ENCODE measurements around the gene HECTD4.
"Not testable (repeated sequence)": the region's sequence is repeated elsewhere in the genome, so short reads cannot be mapped to it uniquely, and the experiment has no call there.

The HECTD4 gene

DNA sequence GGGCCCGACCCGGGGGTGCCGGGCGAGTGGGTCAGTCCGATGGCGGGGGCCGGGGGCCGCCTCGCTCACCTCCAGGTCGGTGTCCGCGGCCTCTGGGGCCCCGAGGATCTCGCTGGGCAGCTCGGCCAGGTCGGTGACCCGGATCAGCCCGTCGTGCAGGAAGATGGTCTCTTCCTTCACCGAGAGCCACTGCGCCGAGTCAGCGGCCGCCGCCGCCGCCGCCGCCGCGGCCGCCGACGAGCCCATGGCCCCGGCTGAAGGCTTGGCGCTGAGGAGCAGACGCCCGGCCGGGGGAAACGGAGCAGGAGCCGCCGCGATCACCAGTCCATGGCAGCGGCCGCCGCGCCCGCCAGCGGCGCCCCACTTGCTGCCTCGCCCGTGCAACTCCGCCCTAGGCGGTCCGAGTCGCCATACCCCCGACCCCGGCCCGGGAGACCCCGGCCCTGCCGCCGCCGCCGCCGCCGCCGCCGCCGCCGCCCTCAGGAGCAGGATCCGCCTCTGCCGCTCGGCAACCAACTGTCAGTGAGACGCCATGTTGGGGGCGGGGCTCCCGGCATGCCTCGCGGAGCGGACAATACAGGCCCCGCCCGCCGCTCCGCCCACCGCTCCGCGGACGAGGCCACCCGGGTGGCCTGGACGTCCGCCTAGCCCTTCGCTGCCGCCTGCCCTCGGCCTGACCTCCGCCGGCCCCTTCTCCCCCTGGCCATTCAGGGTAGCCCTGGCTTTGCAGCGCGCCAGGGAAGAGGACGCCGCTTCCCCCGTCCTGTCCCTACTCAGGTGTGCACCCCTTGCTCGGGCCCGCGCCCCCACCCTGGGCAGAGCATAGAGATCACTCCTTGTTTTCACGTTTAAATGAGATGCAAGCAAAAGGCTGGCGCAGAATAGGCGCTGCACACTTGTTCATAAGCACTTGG, at the start of gene HECTD4:
HECTD4 (minus strand) TSS at position 549 of the 914 bp plus-strand sequence; CDS start at position 246, 303 bp downstream.
- peak; percentile 96 for DNase-seq

DNA sequence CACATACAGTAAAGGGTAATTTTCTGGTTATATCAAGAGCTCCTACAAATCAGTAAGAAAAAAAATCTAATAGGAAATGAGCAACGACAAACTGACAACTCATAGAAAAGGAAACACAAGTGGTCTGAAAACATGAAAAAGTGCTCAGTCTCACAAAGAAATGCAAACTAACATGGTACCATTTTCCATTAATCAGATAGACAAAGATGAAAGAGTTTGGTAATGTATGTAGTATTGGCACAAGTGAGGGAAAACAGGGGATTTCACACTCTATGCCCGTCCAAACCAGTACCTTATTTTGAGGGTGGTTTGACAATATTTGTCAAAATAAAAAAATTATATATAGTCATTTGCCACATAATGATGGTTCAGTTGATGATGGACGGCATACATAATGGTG, 49.7 kb upstream of the HECTD4 start:
- DNase-seq: no peak

DNA sequence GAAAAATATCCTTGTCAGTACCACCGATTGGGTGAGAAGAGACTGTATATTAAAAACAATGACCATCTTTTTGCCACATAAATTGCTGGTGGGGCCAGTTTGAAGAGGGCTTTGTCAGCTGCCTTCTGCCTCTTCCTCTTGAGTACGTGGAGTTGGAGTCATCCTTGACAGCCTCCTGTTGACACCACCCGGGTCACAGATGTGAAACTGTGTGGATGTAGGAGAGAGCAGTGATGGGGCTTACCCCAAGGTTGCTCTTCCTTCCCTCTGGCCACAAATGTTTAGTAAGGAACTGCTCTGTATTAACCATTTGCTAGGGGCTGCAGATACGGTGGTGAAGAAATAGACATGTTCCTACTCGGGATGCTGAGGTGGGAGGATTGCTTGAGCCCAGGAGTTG, 48.7 kb upstream of the HECTD4 start:
- no peak for DNase-seq

GRCh38 chr12:112427760-112428159, 45.5 kb upstream of the HECTD4 start:
- DNase-seq: no peak

- DNase-seq: no peak
These were observed 43.6 kb upstream of the HECTD4 start for GRCh38 chr12:112425582-112426382.

GRCh38 chr12:112424126-112424525, 41.9 kb upstream of the HECTD4 start:
- no peak for DNase-seq

GRCh38 chr12:112422531-112422930, 40.3 kb upstream of the HECTD4 start:
- no peak for DNase-seq

- DNase-seq: no peak
These were observed 39.1 kb upstream of the HECTD4 start for GRCh38 chr12:112421363-112421762.

DNA sequence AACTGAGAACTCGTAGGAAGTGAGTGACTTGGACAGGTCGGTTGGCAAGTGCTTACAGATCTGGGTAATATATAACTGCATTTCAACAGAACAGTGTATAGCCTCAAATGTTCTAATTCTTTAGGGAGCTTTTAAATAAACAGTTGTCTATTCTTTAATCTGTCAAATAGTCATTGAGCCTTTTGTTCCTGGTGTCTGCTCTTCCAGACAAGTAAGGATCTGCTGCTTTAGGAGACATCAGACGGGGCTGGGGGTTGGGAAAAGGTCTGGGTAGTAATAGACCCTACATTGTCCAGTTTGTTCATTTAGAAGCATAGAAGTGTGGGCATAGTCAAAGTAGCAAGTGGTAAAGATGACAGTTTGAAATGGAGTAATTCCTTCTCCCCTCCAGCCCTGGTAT, 38.5 kb upstream of the HECTD4 start:
- no peak for DNase-seq

DNA sequence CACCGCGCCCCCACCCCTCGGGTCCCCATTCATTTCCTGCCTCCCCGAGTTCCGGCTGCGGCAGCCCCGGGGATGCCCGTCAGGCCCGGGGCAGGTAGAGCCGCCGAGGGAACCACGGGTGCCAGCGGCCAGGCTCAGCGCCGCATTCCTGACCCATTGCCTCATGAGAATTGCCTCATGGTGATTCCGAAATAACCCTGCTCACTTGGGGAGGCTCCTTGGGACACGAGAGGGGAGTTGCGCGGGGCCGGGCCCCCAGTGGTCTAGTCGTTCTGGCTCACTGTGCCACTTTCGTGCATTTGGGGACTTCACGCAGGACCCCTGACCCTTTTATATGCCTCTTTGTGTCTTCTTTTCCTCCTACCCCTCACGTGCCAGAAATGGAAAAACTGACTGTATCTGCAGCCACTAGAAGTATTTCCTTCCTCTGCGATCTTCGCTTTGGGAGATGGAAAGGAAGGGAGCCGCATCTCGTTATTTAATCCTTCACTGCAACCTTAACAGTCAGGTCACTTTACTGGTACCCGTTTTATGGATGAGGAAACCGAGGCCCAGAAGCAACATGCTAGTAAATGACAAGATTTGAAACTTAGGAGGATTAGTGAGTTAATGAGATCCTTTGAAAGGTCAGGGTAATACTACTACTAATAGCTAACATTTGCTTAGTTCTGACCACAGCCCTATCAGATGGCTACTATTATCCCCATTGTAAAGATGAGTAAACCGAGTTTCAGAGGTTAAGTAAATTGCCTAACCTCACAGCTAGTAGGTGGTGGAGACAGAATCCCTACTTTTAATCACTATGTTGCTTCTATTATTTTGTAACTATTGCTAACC, 37.3 kb upstream of the HECTD4 start:
- peak; percentile 73 for DNase-seq

DNA sequence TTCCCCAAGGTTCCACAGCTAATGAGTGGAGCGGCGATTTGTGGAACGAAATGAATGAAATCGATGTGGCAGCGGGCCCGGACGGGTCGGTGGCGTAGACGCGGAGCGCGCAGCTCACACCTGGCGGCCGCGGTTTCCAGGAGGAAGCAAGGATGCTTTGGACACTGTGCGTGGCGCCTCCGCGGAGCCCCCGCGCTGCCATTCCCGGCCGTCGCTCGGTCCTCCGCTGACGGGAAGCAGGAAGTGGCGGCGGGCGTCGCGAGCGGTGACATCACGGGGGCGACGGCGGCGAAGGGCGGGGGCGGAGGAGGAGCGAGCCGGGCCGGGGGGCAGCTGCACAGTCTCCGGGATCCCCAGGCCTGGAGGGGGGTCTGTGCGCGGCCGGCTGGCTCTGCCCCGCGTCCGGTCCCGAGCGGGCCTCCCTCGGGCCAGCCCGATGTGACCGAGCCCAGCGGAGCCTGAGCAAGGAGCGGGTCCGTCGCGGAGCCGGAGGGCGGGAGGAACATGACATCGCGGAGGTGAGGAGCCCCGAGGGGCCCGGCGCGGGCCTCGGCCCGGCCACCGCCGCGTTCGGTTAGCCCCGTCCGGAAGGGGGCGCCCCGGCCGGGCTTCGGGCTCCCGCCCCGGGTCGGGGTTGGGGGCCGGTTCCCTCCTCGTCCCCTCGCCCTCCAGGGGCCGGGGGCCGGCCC, 36.5 kb upstream of the HECTD4 start, which contains the start of gene PTPN11:
PTPN11 (plus strand) TSS at position 340 of the 689 bp plus-strand sequence; CDS start at position 505, 165 bp downstream.
- peak; percentile 88 for DNase-seq

DNA sequence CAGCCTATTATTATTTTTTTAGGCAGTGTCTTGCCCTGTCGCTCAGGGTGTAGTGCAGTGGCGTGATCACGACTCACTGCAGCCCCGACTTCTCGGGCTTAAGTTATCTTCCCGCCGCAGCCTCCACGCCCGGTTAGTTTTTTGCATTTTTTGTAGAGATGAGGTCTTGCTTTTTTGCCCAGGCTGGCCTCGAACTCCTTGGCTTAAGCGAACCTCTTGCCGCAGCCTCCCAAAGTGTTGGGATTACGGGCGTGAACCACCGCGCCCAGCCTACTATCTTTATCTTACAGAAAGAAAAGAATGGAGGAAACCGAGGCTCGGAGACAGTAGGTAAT, 36.0 kb upstream of the HECTD4 start:
- DNase-seq: peak; percentile 76

GRCh38 chr12:112415457-112415856, 33.2 kb upstream of the HECTD4 start:
- DNase-seq: not testable (repeated sequence)

DNA sequence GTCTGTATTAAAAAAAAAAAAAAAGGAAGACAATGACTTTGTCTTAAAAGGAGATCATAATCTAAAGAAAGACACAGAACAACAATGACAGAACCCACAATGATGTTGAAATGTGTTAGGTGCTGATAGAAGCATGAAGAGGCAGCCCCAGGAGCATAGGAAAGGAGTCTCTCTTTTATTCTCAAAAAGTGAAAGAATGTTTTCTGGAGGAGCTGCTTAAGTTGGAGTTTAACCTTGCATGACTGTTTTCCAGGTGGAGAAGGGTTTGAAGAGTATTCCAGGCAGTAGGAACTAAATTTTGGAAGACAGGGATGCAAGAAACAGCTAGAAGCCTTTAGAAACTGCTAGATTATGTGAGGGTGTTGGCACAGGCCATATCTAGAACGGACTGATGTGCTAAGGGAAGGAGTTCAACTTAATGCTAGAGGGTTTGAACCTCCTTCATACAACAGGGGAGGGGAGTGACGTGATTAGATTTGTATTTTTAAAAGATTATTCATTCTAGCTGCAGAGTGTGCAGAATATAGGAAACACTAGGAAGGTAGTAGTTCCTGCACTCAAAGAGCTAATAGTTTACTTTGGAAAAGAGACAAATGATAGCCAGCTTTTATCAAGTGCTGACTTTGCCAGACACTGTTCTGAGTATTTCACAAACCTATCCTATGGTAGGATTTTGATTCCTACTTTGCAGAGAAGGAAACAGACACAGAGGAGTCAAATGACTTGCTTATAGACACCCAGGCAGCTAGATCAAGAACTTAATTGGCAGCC, 31.8 kb upstream of the HECTD4 start:
- DNase-seq: peak; percentile 89

DNA sequence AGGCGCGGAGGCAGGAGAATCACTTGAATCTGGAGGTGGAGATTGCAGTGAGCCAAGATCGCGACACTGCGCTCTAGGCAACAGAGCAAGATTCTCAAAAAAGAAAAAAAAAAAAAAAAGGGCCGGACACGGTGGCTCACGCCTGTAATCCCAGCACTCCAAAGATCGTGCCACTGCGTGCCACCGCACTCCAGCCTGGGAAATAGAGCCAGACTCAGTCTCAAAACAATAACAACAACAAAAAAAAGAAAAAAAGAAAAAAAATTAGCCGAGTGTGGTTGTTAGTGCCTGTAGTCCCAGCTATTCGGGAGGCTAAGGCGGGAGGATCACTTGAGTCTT, 27.6 kb upstream of the HECTD4 start:
- DNase-seq: no peak

- DNase-seq: peak; percentile 95
These were observed 27.1 kb upstream of the HECTD4 start, which contains the start of gene RPL6 for GRCh38 chr12:112409064-112409905. Gene RPL6, minus strand, starts transcription at chr12:112409605. Its CDS starts 949 bp downstream, at chr12:112408656.

DNA sequence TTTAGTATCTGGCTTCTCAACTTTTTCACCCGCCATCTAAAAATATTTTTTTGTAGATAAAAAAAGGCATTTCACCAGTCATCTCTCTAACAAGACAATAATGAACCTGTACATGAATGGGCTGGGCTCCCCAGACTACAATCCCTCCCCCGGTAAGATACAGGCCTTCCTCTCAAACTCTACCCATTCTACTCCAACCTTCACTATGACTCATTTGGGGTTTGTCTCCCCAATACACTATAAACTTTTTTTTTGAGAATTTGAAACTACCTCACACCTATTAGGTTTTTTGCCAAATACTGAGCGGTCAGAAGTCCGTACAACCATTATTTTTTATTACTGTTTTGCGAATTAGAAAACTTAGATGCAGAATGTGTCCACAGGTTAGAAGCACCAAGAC, 26.4 kb upstream of the HECTD4 start:
- DNase-seq: no peak

GRCh38 chr12:112407683-112408082, 25.5 kb upstream of the HECTD4 start:
- DNase-seq: not testable (repeated sequence)

DNA sequence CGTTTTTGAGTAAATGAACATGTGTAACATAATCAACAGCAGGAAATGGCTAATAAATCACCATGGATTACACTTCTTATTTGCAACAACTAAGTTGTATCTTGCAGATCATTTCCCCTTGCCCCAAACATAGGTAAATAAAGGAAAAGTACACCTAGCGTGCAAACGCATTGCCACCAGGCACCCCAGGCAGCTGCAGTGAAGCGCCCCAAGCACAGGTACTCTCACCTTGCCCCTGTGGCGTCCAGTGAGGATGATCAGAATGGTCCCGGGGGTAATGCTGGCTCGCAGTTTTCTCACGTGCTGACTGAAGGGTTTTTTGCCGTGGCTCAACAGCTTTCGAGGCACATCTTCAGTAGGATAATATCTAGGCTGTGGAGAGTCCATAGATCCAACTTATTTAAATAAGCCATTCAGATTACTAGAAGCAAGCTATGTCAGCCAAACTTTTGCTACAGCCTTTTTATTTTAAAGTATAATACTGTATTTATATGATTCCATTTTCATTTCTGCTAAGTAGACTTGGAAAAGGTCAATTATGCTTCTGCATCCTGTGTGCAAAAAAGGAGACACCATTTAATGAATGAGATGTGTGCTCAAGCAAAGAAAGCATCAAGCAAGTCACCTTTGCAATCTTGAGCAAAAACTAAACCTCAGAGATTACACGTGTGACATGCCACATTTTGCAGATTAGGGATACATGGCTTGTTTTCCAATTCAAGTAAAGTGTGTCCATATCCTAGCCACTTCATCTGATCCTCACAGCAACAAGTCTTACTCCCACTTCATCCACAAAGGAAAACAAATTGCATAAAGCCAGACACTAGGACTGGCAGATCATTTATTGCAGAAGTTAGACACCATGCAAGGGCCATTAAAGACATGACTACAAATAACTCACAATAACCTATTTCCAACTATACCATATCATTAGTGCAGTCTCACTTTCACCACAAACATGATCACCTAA, 24.6 kb upstream of the HECTD4 start:
- DNase-seq: no peak
